NCI-H187 (cell line): Measurements from ENCODE around the gene RBM25.
"Not testable (repeated sequence)": the region's sequence is repeated elsewhere in the genome, so short reads cannot be mapped to it uniquely, and the experiment has no call there.

Experiments used
- DNase-seq, 2 experiments: peaks; one replicate each; lab custom pipeline; 2025; lab: John Stamatoyannopoulos, UW

Gene RBM25

GRCh38 chr14:73058224-73058921 is at the start of gene RBM25:
Gene RBM25, plus strand, starts transcription at chr14:73058534. Its CDS starts 13,108 bp downstream, at chr14:73071642.
- peak; percentile 88 to 98 for DNase-seq

DNA sequence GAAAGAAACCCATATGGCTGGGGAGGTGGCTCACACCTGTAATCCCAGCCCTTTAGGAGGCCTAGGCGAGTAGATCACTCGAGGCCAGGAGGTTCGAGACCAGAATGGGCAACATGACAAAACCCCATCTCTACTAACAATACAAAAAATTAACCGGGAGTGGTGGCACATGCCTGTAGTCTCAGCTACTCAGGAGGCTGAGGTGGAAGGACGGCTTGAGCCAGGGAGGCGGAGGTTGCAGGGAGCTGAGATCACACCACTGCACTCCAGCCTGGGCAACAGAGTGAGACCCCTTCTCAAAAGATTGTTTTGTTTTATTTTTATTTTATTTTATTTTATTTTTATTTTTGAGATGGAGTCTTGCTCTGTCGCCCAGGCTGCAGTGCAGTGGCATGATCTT is 47.1 kb upstream of the RBM25 start:
- not testable (repeated sequence) for DNase-seq

DNA sequence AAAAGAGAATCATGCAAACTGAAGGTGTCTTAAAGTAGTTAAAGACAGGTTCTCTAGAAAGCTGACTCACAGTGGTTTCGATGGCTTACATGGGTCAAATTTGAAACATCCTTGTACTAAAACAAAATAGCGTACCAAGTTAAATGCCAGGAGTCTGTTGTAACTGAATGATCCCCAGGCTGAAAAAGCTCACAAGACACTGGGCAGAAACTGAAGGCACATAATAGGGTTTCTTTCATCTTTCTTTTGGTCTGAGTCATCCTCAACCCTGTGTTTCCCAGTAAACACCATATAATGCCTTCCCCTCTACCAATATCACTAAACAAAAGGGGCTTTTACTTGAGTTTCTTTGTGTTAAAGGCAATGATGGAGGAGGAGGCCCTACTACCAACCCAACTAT is 44.2 kb upstream of the RBM25 start:
- no peak for DNase-seq

DNA sequence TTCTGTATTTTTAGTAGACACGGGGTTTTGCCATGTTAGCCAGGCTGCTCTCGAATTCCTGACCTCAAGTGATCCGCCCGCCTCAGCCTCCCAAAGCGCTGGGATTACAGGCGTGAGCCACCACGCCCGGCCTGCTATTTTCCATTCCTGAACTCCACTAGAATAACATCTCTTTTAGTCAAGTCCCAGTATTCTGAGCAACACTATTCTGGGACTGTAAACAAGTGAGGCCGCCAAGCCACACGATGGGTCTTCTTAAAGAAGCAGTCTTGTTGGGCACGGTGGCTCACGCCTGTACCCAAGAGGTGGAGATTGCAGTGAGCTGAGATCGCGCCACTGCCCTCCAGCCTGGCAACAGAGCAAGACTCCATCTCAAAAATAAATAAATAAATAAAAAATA is 42.8 kb upstream of the RBM25 start:
- DNase-seq = not testable (repeated sequence)

DNA sequence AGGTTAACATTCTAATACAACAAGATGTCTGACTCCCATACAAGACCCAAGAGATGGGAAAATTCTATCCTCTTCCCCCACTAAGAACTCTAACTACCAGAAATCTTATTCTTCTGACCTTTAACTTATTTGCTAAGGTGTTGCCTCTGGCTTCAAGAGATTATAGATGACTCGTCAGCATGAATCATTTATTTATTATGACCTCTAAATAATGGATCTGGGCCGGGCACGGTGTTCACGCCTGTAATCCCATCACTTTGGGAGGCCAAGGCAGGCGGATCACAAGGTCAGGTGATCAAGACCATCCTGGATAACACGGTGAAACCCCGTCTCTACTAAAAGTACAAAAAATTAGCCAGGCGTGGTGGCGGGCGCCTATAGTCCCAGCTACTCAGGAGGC is 42.3 kb upstream of the RBM25 start:
- DNase-seq = not testable (repeated sequence)

DNA sequence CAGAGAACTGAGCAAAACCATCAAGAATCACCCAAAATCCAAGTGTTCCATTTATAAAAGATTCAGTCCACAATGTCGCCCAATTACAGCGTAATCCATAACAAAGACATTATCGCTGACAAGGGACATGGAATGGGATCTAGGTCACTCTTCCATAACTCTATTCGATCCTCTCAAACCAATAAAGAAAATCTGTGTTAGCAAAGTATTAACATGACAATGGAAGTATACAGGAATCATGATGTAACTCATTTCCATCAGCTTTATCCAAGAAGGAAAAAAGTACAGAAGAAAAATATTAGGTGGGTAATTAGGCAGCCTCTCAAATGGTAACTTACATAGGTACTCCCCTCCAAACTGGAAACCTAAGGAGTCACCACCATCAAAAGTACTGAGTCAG is 36.3 kb upstream of the RBM25 start:
- no peak for DNase-seq

- no peak for DNase-seq
These were observed 32.8 kb upstream of the RBM25 start for GRCh38 chr14:73025544-73025943.

DNA sequence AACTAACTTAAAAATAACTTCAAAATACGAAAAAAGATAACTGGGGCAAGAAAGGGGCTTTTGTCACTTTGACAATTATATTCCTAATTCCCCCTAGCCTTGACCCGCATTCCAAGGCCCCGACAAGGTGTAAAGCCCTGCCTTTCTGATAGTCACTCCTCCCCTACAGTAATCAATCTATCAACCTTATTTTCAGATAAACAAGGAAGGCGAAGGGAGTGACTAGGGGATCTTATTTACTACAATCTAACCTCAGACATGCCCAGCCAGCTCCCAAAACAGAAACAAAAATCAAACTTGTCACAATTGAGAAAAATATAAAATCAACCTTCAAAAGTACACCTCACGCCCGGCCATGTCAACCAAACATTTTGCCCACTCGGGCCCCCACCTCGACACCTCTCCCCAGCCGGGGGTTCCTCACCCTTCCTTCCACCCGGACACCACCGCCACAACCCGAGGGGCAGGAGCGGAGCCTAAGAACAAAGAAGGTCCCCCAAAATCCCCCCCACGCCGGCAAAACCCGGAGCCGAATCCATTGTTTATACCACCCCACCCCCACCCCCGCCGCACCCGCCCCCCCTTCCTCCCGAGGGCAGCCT is 32.0 kb upstream of the RBM25 start:
- no peak for DNase-seq

DNA sequence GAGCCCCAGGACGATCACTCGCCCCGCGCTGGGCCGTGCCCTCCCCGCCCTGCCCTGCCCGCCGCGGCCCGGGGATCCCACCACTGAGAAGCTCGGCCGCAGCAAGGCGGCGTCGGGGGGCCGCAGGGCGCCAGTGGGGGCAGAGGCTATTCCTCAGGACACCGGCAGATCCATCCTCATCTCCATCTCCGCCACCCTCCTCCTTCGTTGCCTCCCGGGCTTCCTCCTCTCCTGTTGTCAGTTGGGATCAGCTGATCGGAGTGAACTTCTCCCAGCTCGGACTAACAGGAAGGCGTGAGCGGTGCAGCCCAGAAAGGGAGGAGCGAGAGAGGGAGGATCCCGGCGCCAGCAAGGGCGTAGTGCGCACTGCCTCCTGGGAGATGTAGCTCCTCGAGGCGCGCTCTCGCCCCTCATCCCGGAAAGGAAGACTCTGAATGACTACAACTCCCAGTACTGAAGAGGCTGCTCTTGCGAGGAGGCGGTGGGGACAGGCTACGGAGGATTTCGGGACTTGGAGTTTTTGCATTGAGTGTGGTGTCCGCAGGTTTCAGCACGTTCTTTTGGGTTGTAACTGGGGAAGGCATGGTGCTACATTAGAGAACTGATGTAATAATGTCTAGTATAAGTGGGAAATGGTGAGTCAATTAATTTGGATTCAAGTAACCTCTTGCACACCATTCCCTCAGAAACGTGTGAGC is 31.3 kb upstream of the RBM25 start, which contains the start of gene ZFYVE1:
Gene ZFYVE1 (minus strand): TSS at position 262 of the 698 bp plus-strand sequence. CDS start 2,598 bp downstream, outside the sequence.
- peak; percentile 96 to 98 for DNase-seq

DNA sequence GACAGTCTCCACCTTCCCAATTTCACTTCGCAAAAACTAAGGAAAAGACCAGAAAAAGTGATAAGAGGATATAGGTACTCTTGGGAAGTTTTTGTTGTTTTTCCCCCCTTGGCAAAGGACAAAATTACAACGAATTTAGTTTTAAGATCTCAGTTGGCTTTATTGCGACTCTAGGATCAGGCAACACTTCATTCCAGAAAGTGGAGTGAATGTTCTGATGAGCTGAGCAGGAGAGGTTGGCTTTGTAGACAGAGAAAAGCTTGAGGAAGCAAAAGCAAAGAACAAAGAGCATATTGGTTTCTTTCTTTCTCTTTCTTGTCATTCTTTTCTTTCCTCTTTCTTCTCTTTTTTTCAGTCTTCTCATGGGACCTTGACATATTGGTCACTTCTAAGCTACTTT is 30.8 kb upstream of the RBM25 start:
- no peak for DNase-seq

DNA sequence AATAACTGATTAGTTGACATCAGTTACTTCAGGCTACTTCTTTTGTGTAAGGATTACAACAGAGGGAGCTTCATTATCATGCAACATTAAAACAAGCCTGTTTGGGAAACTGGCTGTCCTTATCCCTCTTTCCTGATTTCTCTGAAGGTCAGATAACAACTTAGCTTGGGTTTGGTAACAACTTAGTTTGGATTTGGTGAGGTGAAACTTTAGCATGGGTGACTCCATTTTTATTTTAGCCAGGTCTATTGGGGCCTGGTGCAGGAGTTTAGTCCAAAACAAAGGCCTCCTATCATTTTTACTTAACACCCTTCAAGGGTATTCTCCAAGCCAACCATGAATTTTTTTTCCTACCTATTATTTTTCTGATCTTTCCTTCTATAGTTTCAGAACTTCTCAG is 30.4 kb upstream of the RBM25 start:
- DNase-seq = no peak

GRCh38 chr14:73036706-73037450 is 21.5 kb upstream of the RBM25 start:
- not testable (repeated sequence) for DNase-seq

DNA sequence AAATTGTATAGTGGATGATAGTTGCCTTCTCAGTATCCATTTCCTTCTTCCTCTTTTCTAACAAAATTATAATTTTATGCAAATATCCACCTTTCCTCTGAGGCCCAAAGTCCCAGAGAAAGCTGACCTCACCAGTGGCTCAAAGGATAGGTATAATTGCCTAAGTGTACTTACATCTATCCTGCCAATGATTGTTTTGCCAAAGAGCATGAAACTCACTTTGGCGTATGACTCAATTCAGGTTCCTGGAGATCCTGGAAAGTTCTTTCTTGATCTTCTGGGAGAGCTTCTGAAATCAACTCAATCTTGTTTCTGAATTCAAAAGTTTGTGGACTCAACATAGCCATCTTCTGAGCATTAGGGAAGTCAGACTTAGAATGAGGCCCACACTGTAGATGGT is 10.5 kb upstream of the RBM25 start:
- DNase-seq = no peak

DNA sequence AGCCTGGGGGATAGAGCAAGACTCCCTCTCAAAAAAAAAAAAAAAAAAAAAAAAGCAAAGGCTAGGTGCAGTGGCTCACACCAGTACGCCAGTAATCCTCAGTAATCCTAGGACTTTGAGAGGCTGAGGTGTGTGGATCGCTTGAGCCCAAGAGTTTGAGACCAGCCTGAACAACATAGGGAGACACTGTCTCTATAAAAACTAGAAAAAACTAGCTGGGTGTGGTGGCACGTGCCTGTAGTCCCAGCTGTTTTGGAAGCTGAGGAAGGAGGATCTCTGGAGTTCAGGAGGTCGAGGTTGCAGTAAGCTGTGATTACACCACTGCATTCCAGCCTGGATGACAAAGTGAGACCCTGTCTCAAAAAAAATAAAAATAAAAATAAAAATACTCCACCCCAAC is 8.9 kb upstream of the RBM25 start:
- DNase-seq = no peak

DNA sequence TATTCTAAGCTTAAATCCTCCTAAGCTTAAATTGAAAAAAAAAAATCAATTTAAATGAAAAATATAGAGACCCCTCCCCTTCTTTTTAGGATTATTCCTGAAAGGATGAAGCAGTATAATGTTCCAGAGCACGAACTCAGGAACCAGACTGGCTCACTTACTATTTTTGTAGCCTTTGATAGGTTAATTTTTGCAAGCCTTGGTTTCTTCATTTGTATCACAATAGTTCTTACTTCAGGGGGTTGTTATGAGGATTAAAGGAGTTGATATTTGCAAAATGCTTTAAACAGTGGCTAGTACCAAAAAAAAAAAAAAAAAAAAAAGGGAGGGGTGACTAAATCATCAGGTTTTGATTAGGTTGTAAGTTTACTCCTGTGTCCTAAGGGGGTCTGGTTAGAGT is 3.1 kb upstream of the RBM25 start:
- no peak for DNase-seq

GRCh38 chr14:73057944-73058223 is 450 bp upstream of the RBM25 start:
- DNase-seq = no peak

DNA sequence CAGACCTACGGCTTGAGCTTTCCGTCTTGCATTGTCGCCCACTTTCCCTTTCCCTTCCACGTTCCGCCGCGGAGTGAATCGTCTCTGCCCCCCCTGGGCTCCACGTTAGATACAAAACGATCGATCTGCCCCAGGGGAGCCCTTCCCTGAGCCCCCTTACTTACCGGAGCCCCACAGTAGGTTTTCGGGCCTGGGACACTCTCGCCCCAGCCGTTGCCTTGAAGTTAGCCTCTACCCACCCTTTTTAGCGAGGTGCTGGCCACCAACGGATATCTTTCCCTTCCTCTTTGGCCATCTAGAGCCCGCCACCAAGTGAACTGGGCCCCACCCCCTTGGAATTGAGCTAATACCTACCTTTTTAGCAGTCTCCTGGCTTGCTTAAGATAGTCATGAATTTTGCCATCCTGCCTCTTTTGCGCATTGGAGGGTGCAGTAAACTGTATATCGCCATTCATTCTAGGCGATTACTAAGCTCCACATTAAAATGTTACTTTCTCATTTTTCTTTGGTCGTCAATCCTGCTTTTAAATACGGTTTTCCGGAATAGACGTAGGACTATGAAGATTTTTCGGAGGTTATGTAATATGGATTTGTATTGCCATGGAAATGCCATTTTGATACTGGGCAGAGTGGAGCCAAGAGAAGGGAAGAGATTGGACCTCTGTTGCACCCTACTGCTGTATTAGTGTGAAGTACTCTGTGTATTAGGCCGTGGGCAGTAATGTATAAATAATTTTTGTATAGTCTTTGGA is 764 bp downstream of the RBM25 start:
- DNase-seq = no peak

GRCh38 chr14:73069585-73069984 is 11.3 kb downstream of the RBM25 start:
- no peak for DNase-seq

- no peak for DNase-seq
These were observed 32.7 kb downstream of the RBM25 start for GRCh38 chr14:73091044-73091443.

GRCh38 chr14:73097421-73097820 is 39.1 kb downstream of the RBM25 start:
- no peak for DNase-seq

GRCh38 chr14:73100334-73100733 is 42.0 kb downstream of the RBM25 start:
- DNase-seq = no peak
